ENCODE measurements around the gene LEMD2.

DNA sequence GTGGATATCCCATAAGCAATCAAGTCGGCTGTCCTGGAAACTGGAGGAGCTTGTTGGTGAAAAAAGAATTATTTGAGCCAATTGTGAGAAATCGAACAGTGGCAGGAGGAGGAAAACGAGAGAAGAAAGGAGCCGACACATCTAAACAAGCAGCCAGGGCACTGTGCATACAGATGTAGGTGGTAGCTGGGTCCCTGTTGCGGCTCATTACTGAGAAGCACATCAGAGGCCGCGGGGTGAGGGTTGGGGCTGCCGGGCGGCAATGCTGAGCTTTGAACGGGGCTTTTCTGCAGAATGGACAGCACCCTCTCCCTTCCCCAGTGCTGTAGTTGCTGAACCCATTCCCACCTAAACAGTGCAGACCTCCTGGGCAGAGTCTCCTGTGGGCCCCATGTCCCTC lies 4.1 kb upstream of the LEMD2 start:
- TF ChIP-seq CTCF (IDR thresholded peaks at IDR 0.05) (no peak), POLR2A (IDR thresholded peaks at IDR 0.05; ENCODE audit: low read depth) (no peak), POLR2AphosphoS5 (IDR thresholded peaks at IDR 0.05) (no peak)

Measured in esophagus muscularis mucosa (tissue), 3 donors.